Kidney epithelial cell (primary cell): ENCODE measurements around the gene EDDM13. TPM values are rescaled to one million over a fixed set of nuclear protein-coding genes. Genes with fewer than 3 reads are reported as not detected.

Source experiments
- DNase-seq: peaks from one replicate; pipeline ENCODE4 v3.0.0-alpha.2; 2010; ENCODE audit warnings: low read depth
- H3K27me3 ChIP-seq: 2 replicates; pipeline ENCODE4 v1.6.0; 2011; ENCODE audit warnings: low read length; ENCODE audit not compliant: control insufficient read depth, insufficient read depth
- H3K36me3 ChIP-seq: 2 replicates; pipeline ENCODE4 v1.5.1; 2011; ENCODE audit warnings: low read length; ENCODE audit not compliant: control insufficient read depth, insufficient read depth
- H3K4me3 ChIP-seq: 2 replicates; pipeline ENCODE4 v1.5.1; 2011; ENCODE audit warnings: low read depth, mild to moderate bottlenecking, control low read depth, low read length
- CTCF ChIP-seq: IDR thresholded peaks from 2 replicates; pipeline ENCODE4 v1.5.1; 2011; ENCODE audit warnings: mild to moderate bottlenecking, moderate library complexity, low read length, control low read depth, inconsistent platforms; ENCODE audit not compliant: insufficient read depth, poor library complexity, severe bottlenecking
- total RNA-seq: library from RNA; depleted of rRNA; stranded (reverse); fragments of >200 nt; gene quantifications from 2 replicates; pipeline ENCODE4 v1.2.3, GENCODE V29; 2015

EDDM13 gene
- total RNA-seq, 1 donor from 2014 or later = not detected

- H3K36me3 ChIP-seq = no peaks in the 10 kb centered on the region
- DNase-seq = no peak
- TF ChIP-seq CTCF = no peak
Observed at GRCh38 chr19:56266051-56266450, 6.5 kb upstream of the EDDM13 start.

GRCh38 chr19:56269348-56269747 lies 3.2 kb upstream of the EDDM13 start:
- Histone ChIP-seq H3K4me3 (no peak overlapping the region), H3K36me3 (no peaks in the 10 kb centered on the region), H3K27me3 (no peaks in the 10 kb centered on the region)
- DNase-seq = no peak
- no peak for TF ChIP-seq CTCF

More at GRCh38 chr19:56266051-56266450, 6.5 kb upstream of the EDDM13 start:
- Histone ChIP-seq H3K4me3 (no peak overlapping the region), H3K27me3 (no peaks in the 10 kb centered on the region)

GRCh38 chr19:56270676-56271075 lies 1.9 kb upstream of the EDDM13 start:
- no peak for DNase-seq
- no peaks in the 10 kb centered on the region for H3K27me3 ChIP-seq
- no peaks in the 10 kb centered on the region for H3K36me3 ChIP-seq
- no peak for TF ChIP-seq CTCF
- no peak overlapping the region for H3K4me3 ChIP-seq

- Histone ChIP-seq H3K27me3 (no peaks in the 10 kb centered on the region), H3K4me3 (no peak overlapping the region), H3K36me3 (no peaks in the 10 kb centered on the region)
- no peak for DNase-seq
- TF ChIP-seq CTCF = no peak
Observed at GRCh38 chr19:56271151-56271550, 1.4 kb upstream of the EDDM13 start.

GRCh38 chr19:56273563-56274117 lies 1.1 kb downstream of the EDDM13 start:
- Histone ChIP-seq H3K4me3 (no peak overlapping the region), H3K27me3 (no peaks in the 10 kb centered on the region), H3K36me3 (no peaks in the 10 kb centered on the region)
- TF ChIP-seq CTCF = no peak
- no peak for DNase-seq

- TF ChIP-seq CTCF = no peak
- DNase-seq = no peak
- no peaks in the 10 kb centered on the region for H3K36me3 ChIP-seq
- H3K4me3 ChIP-seq = no peak overlapping the region
- H3K27me3 ChIP-seq = no peaks in the 10 kb centered on the region
Observed at GRCh38 chr19:56282809-56283208, 10.3 kb downstream of the EDDM13 start.
